DND-41 (cell line): ENCODE measurements around the gene C1D.

Experiments used
- CTCF ChIP-seq: IDR thresholded peaks from 2 replicates; pipeline ENCODE4 v1.5.1; 2012; ENCODE audit warnings: borderline replicate concordance, low read length, moderate library complexity, mild to moderate bottlenecking; ENCODE audit not compliant: poor library complexity, severe bottlenecking; ENCODE audit errors: extremely low read depth
- EZH2 ChIP-seq: IDR thresholded peaks from 3 replicates; pipeline ENCODE4 v1.6.1; 2012; ENCODE audit warnings: borderline replicate concordance, low read depth, mild to moderate bottlenecking, moderate library complexity, low read length, inconsistent platforms; ENCODE audit not compliant: severe bottlenecking

- TF ChIP-seq CTCF, result no peak
- TF ChIP-seq EZH2, result no peak
These were observed 26.1 kb upstream of the C1D start for GRCh38 chr2:68088940-68089339.
